ENCODE data around the gene C1QTNF9. TPM values are rescaled to one million over a fixed set of nuclear protein-coding genes. Genes with fewer than 3 reads are reported as not detected.

The C1QTNF9 gene
- total and polyA plus RNA-seq, 2 donors (not counting 1 experiment from before 2014, with no cell fraction given): not detected

GRCh38 chr13:24271601-24272451 lies 37.6 kb upstream of the C1QTNF9 start:
- Mint-ChIP-seq H3K9me3 (ENCODE audit: insufficient read depth) (no peaks in the 10 kb centered on the region), H3K4me3 (peak overlapping the region; percentile 89), H3K27me3 (no peaks in the 10 kb centered on the region), H3K4me1 (peaks cover 78% of the 10 kb centered on the region), H3K27ac (peak overlapping the region; percentile 98)
- POLR2A ChIA-PET: no interaction called here
- Histone ChIP-seq H3K36me3 (replicated peaks in 1 of 2; ENCODE audit: control extremely low read depth in 1 of 2, control insufficient read depth in 1 of 2, extremely low read depth in 1 of 2, insufficient read depth in 2 of 2, low read length in 1 of 2) (no peaks in the 10 kb centered on the region), H3K4me1 (ENCODE audit: control insufficient read depth in 2 of 2, insufficient read depth in 2 of 2, low read length in 2 of 2) (peaks cover 63 to 74% of the 10 kb centered on the region in 2 donors), H3K9me3 (ENCODE audit: control extremely low read depth in 1 of 3, control insufficient read depth in 2 of 3, insufficient read depth in 1 of 3, low read length in 2 of 3) (no peaks in the 10 kb centered on the region), H3K9ac (ENCODE audit: low read length) (peak overlapping the region; percentile 54), H3K79me2 (ENCODE audit: control insufficient read depth, insufficient read depth, low read length) (peaks cover 25% of the 10 kb centered on the region), H3K4me2 (replicated peaks; ENCODE audit: low read depth, low read length, poor library complexity, severe bottlenecking) (peak overlapping the region; percentile 70), H3K27me3 (replicated peaks in 1 of 4; ENCODE audit: control extremely low read depth in 1 of 4, control insufficient read depth in 3 of 4, insufficient read depth in 4 of 4, low read length in 3 of 4) (no peaks in the 10 kb centered on the region), H2AFZ (ENCODE audit: insufficient read depth, low read depth, low read length, poor library complexity, severe bottlenecking) (peak overlapping the region; percentile 76), H3K4me3 (ENCODE audit: control extremely low read depth in 1 of 5, extremely low read depth in 1 of 5, insufficient read depth in 1 of 5, low read depth in 2 of 5, low read length in 4 of 5) (peak overlapping the region; percentile 40 to 71 (median 62)), H4K20me1 (ENCODE audit: control insufficient read depth, insufficient read depth, low read length, poor library complexity, severe bottlenecking) (no peaks in the 10 kb centered on the region), H3K27ac (ENCODE audit: low read length in 2 of 2) (peak overlapping the region; percentile 84 to 89)
- ATAC-seq (ENCODE audit: low read depth): peak; percentile 52
- TF ChIP-seq CTCF (IDR thresholded peaks at IDR 0.05) (no peak), EZH2 (IDR thresholded peaks at IDR 0.05; ENCODE audit: borderline replicate concordance, insufficient read depth, low read depth, low read length, poor library complexity, severe bottlenecking) (no peak)
- CTCF ChIA-PET: interaction anchor here (1.6 to 3.5 kb wide), 2 partner anchors 12 to 43 kb away, joined by 3 to 16 read pairs; no protein-coding TSS in a partner anchor
- DNase-seq: peak; percentile 78
- intact Hi-C loops (cut with micrococcal nuclease): loop anchor here (2.0 to 10.0 kb wide), 8 partner anchors 45 to 1983 kb away; partner anchors contain the start of genes CDK8, MTMR6, PARP4 and SPATA13
- 3% methylated on average over 23 of the region's 25 CpGs for WGBS (ENCODE audit: insufficient coverage)
